Subcutaneous adipose tissue (tissue), 4 donors: Measurements from ENCODE around the gene MIS18A. TPM values are rescaled to one million over a fixed set of nuclear protein-coding genes. Genes with fewer than 3 reads are reported as not detected.

Experiments used
- total RNA-seq, 4 donors: library from RNA; depleted of rRNA; stranded (reverse); fragments of >200 nt; gene quantifications; one replicate each; pipeline ENCODE4 v1.1.0, GENCODE V29; 2016
- TF ChIP-seq, protein P1 (sequence below): fragments of 450-650 bp; IDR thresholded peaks from one replicate; pipeline ENCODE4 v1.5.1; 2016; ENCODE audit warnings: low read depth, mild to moderate bottlenecking, control low read depth, antibody characterized with exemption, moderate library complexity

The MIS18A gene
- total RNA-seq, 4 donors from 2014 or later, result 3.9 to 8.1 (median 4.9) TPM

DNA sequence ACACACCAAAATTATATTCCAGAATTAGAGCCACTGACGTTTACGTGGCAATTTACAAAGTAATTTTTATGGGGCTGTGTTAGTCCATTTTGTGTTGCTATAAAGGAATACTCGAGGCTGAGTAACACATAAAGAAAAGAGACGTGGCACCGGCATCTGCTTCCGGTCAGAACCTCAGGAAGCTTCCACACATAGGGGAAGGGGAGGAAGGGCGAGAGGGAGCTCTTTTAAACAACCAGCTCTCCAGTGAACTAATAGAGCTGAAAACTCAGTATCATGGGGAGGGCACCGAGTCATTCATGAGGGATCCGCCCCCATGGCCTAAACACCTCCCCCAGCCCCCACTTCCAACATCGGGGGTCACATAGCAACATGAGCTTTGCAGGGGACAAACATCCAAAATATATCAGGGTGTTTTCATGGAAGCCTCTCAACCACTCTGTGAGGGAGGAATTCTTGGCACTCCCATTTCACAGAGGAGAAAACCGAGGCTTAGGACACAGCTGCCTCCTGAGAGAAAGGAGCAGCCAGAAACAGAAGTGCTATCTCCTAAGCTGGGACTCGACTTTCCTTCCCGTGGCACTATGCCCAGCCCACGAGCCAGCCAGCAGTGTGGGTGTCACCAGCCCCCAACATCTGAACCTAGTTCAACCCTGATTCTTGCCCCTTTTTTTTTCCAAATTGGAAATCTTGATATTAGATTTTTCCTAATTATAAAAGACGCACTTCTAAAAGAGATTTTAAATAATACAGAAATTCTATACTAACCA is 29.2 kb downstream of the MIS18A start:
- TF ChIP-seq, protein P1, sequence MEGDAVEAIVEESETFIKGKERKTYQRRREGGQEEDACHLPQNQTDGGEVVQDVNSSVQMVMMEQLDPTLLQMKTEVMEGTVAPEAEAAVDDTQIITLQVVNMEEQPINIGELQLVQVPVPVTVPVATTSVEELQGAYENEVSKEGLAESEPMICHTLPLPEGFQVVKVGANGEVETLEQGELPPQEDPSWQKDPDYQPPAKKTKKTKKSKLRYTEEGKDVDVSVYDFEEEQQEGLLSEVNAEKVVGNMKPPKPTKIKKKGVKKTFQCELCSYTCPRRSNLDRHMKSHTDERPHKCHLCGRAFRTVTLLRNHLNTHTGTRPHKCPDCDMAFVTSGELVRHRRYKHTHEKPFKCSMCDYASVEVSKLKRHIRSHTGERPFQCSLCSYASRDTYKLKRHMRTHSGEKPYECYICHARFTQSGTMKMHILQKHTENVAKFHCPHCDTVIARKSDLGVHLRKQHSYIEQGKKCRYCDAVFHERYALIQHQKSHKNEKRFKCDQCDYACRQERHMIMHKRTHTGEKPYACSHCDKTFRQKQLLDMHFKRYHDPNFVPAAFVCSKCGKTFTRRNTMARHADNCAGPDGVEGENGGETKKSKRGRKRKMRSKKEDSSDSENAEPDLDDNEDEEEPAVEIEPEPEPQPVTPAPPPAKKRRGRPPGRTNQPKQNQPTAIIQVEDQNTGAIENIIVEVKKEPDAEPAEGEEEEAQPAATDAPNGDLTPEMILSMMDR, result no peak

DNA sequence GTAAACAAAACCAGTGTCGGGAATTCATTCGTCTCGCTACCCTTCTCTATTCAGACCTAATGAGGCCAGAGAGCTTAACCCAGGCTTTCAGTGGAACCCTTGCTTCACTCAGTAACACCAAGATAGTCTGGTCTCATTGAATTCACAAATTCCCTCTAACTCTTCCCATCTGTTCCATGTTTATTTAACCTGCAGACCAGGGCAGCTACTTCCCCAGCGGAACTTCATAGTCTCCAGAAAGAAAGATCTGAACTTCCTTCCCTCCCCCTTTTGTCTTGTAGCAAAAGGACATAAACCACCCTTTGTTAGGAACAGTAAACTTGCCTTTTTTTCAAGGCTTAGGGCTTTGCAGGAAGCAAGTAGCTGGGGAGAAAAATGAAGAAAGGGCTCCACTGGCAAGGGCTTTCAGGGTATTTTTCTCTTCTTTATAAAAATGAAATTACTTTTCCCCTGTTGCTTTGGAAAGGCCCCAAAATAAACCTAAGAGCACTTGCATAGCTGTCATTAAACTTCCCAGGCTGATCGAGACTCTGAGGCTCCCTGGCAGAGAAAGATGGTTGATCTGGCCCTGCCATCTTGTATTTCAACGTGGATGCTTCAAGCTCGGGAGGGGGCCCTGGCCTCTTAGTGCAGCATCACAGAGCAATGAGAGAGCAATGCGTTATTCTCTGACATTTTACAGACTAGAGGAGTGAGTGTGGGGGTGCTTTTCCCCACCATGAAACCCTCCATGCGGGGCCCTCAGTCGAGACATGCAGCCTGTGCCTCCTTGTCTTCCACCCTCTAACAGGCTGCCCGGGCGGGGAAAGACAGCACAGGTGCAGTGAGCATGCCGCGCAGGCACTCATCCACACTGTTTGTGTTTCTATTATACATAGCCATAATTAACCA is 30.0 kb downstream of the MIS18A start:
- TF ChIP-seq, protein P1, result no peak

DNA sequence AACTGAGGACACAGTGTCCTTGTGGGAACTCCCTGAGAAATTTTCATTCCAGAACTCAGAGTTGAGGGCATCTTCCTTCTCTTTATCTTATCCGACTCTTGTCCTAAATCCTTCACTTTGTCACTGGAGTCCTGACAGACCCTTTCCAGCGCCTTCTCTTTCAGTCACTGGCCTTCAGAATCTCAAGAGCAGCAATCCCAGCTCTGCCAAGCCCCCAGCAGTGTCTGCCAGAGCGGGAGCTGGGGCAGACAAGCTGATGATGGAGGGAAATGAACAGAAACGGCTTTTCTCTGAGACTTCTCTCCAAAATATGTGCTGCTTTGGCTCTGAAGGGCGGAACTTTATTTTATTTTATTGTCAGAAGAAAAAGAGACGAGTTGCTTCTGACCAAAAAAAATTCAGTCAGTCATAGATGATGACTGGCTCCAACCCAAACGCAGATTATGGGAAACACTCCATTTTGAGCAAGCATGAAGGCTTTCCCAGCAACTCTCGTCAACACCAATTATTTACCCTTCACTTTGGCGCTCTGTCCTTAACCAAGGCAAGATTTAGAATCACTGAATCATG is 32.2 kb downstream of the MIS18A start:
- TF ChIP-seq, protein P1, result no peak

DNA sequence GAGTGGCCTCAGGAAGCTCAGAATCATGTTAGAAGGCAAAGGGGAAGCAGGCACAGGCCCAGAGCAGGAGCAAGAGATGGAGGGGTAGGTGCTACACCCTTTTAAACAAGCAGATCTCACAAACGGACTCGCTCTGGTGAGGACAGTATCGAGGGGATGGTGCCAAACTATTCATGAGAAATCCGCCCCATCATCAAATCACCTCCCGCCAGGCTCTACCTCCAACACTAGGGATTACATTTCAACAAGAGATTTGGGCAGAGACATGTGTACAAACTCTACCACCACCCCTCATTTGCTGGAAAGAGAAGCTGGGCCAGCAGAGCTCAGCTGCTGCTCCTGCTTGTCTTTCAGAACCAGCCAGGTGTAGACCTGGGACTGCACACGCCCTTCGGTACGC is 32.9 kb downstream of the MIS18A start:
- TF ChIP-seq, protein P1, result no peak

DNA sequence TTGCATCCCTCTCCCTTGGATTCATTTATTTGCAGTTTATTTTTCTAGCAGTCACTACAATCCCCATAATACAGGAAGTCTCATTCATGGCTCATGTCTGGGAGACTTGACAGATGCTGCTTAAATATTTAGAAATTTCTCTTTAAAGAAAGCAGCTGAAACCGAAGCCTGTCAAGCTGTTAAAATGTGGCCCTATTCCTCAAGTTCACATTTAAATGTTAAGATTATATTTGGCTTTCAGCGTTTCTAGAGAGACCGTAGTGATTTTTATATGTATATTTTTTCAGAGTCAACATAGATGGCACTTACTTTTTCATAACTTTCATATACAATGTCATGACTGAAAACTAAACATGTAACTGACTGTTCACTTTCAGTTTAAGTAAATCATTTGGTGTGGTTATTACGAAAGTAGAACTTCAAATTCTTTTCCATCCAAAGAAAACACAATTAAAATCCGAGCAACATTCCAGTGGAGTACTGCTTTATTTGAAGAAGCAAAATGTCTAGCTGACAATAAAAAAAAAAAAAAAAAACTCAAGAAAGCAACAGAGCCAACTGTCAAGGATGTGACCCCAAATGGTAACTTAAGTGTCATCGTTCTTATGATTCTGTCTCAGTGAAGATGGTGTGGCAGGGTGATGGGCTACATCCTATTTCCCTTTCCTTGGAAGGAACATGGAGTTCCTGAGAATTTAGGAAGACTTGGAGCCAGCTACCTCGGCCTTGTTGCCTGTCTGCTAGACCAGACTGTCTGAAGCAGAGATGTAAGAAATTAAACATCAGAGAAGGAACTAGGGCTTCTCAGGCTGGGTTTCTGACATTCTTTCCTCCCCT is 37.8 kb downstream of the MIS18A start:
- TF ChIP-seq, protein P1, result no peak

DNA sequence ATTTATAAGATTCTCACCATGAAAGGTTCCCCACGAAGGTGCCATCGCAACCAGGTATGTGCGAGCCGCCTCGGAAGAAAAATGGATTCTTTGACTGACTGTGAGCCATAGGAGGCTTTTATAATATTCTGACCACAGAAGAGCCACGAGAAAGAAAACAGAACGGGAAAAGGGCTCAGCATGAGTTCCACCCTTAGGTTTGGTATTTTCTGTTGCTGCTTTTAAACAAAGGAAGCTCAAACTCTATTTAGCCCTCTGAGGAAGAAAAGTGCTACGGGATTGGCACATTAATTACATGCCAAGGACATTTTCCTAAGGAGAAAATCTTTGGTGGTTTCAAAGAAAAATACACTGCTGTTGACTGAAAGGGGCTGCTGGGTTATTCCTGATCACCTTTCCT is 39.3 kb downstream of the MIS18A start:
- TF ChIP-seq, protein P1, result no peak
